Medulla oblongata (tissue), 1 donor: ENCODE results near the gene HS6ST2.

Experiments
- DNase-seq: peaks from one replicate; pipeline ENCODE4 v3.0.0-alpha.2; 2015; ENCODE audit errors: extremely low spot score

The HS6ST2 gene

GRCh38 chrX:132742246-132742645 lies 216.2 kb downstream of the HS6ST2 start:
- no peak for DNase-seq

- DNase-seq: no peak
Measured at GRCh38 chrX:132741689-132742088, 216.7 kb downstream of the HS6ST2 start.

GRCh38 chrX:132740316-132741123 lies 217.9 kb downstream of the HS6ST2 start:
- no peak for DNase-seq

- DNase-seq: no peak
Measured at GRCh38 chrX:132738951-132739350, 219.5 kb downstream of the HS6ST2 start.

- DNase-seq: no peak
Measured at GRCh38 chrX:132737743-132738142, 220.7 kb downstream of the HS6ST2 start.

GRCh38 chrX:132732236-132732635 lies 226.2 kb downstream of the HS6ST2 start:
- no peak for DNase-seq

GRCh38 chrX:132730726-132731125 lies 227.7 kb downstream of the HS6ST2 start:
- DNase-seq: no peak

- no peak for DNase-seq
Measured at GRCh38 chrX:132730266-132730665, 228.2 kb downstream of the HS6ST2 start.

- no peak for DNase-seq
Measured at GRCh38 chrX:132728296-132728695, 230.1 kb downstream of the HS6ST2 start.

GRCh38 chrX:132718431-132718958 lies 239.9 kb downstream of the HS6ST2 start:
- no peak for DNase-seq

GRCh38 chrX:132716006-132716405 lies 242.4 kb downstream of the HS6ST2 start:
- peak; percentile 3 for DNase-seq

- no peak for DNase-seq
Measured at GRCh38 chrX:132714913-132715312, 243.5 kb downstream of the HS6ST2 start.

GRCh38 chrX:132712350-132712749 lies 246.1 kb downstream of the HS6ST2 start:
- DNase-seq: no peak

GRCh38 chrX:132710656-132711155 lies 247.7 kb downstream of the HS6ST2 start:
- no peak for DNase-seq

- no peak for DNase-seq
Measured at GRCh38 chrX:132708529-132708928, 249.9 kb downstream of the HS6ST2 start.

- no peak for DNase-seq
Measured at GRCh38 chrX:132704769-132705168, 253.7 kb downstream of the HS6ST2 start.

- no peak for DNase-seq
Measured at GRCh38 chrX:132694382-132694781, 264.0 kb downstream of the HS6ST2 start.

GRCh38 chrX:132692526-132692925 lies 265.9 kb downstream of the HS6ST2 start:
- DNase-seq: no peak

- no peak for DNase-seq
Measured at GRCh38 chrX:132692066-132692465, 266.4 kb downstream of the HS6ST2 start.

GRCh38 chrX:132689612-132690563 lies 268.5 kb downstream of the HS6ST2 start:
- DNase-seq: no peak

GRCh38 chrX:132685276-132685675 lies 273.2 kb downstream of the HS6ST2 start:
- no peak for DNase-seq

- no peak for DNase-seq
Measured at GRCh38 chrX:132677233-132677716, 281.2 kb downstream of the HS6ST2 start.
